ENCODE results near the gene FMNL1. TPM values are rescaled to one million over a fixed set of nuclear protein-coding genes. Genes with fewer than 3 reads are reported as not detected.

Gene FMNL1
- polyA plus RNA-seq, 2 donors, result 4.3 to 5.2 TPM

DNA sequence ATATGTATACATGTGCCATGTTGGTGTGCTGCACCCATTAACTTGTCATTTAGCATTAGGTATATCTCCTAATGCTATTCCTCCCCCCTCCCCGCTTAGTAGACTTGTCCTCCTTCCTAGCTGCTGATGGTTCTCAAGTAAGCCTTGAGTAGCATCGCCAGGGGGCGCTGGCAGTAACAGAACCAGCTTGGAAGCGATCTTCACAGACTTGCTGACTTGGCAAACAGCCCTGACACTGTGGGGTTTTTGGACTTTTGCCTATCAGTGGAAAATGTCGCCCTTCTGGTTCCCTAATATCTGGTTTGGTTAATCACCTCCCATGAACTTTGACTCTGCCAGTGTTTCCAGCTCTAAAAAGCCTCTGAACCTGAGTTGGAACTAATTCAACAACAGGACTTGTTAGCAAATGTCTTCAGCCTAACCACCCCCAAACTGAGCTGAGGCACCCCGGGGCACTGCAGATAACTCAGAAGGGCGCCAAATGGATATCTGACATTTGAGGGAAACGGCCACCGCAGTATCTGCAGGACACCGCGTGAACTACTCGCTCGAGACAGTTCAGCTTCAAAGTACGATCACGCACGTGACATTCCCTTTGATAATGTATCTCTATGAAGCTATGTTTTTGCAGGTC lies 55.6 kb downstream of the FMNL1 start:
- H3K27ac ChIP-seq (ENCODE audit: low read depth in 2 of 2, low read length in 1 of 2), result peak overlapping the region; percentile 40 to 71
- 18 to 34% methylated on average over 16 of the region's 16 CpGs for WGBS, 2 donors
- H3K4me1 ChIP-seq (ENCODE audit: control insufficient read depth in 2 of 2, insufficient read depth in 2 of 2, low read length in 1 of 2), result no peaks in the 10 kb centered on the region
- H3K27me3 ChIP-seq (ENCODE audit: control insufficient read depth in 1 of 2, insufficient read depth in 2 of 2, low read length in 2 of 2), result no peaks in the 10 kb centered on the region
- no peak overlapping the region for H3K4me3 ChIP-seq (ENCODE audit: low read depth in 1 of 2, low read length in 2 of 2)
- H3K9me3 ChIP-seq (ENCODE audit: control insufficient read depth in 2 of 2, insufficient read depth in 1 of 2, low read depth in 1 of 2, low read length in 1 of 2), result no peaks in the 10 kb centered on the region
- H3K36me3 ChIP-seq (ENCODE audit: control insufficient read depth in 2 of 2, insufficient read depth in 2 of 2, low read length in 1 of 2), result peaks cover 15 to 23% of the 10 kb centered on the region in 2 donors

DNA sequence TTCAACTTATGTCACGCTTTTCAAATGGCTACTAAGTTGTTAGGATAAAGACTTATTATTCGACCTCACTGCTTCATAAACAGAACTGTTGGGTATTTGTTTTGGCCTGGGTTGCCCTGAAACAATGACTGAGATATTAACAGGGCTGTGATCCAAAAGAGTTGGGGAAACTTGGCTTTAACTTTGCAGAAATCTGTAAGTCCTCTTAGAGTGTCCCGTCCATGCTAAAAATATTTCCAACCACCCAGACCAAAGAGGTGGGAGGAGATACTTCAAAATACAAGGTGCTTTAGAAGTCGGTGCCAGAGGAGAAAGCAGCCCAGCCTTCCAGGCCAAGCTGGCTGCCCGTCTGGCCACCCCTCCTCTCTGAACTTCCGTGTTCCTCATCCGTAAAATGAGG lies 56.3 kb downstream of the FMNL1 start:
- Histone ChIP-seq H3K4me3 (ENCODE audit: low read depth in 1 of 2, low read length in 2 of 2) (no peak overlapping the region), H3K36me3 (ENCODE audit: control insufficient read depth in 2 of 2, insufficient read depth in 2 of 2, low read length in 1 of 2) (peaks cover 14 to 27% of the 10 kb centered on the region in 2 donors), H3K9me3 (ENCODE audit: control insufficient read depth in 2 of 2, insufficient read depth in 1 of 2, low read depth in 1 of 2, low read length in 1 of 2) (no peaks in the 10 kb centered on the region), H3K27ac (ENCODE audit: low read depth in 2 of 2, low read length in 1 of 2) (peak overlapping the region; percentile 1 to 24), H3K27me3 (ENCODE audit: control insufficient read depth in 1 of 2, insufficient read depth in 2 of 2, low read length in 2 of 2) (no peaks in the 10 kb centered on the region), H3K4me1 (ENCODE audit: control insufficient read depth in 2 of 2, insufficient read depth in 2 of 2, low read length in 1 of 2) (peaks cover 0 to 2% of the 10 kb centered on the region in 2 donors)
- WGBS, 2 donors, result 19 to 35% methylated on average over 7 of the region's 7 CpGs

GRCh38 chr17:45279898-45280297 lies 58.2 kb downstream of the FMNL1 start:
- no peaks in the 10 kb centered on the region for H3K27me3 ChIP-seq (ENCODE audit: control insufficient read depth in 1 of 2, insufficient read depth in 2 of 2, low read length in 2 of 2)
- H3K36me3 ChIP-seq (ENCODE audit: control insufficient read depth in 2 of 2, insufficient read depth in 2 of 2, low read length in 1 of 2), result peaks cover 4 to 28% of the 10 kb centered on the region in 2 donors
- WGBS, 2 donors, result 66 to 75% methylated on average over 3 of the region's 3 CpGs
- no peaks in the 10 kb centered on the region for H3K9me3 ChIP-seq (ENCODE audit: control insufficient read depth in 2 of 2, insufficient read depth in 1 of 2, low read depth in 1 of 2, low read length in 1 of 2)
- no peak overlapping the region for H3K4me3 ChIP-seq (ENCODE audit: low read depth in 1 of 2, low read length in 2 of 2)
- peaks cover 0 to 10% of the 10 kb centered on the region in 2 donors for H3K4me1 ChIP-seq (ENCODE audit: control insufficient read depth in 2 of 2, insufficient read depth in 2 of 2, low read length in 1 of 2)
- H3K27ac ChIP-seq (ENCODE audit: low read depth in 2 of 2, low read length in 1 of 2), result no peak overlapping the region

DNA sequence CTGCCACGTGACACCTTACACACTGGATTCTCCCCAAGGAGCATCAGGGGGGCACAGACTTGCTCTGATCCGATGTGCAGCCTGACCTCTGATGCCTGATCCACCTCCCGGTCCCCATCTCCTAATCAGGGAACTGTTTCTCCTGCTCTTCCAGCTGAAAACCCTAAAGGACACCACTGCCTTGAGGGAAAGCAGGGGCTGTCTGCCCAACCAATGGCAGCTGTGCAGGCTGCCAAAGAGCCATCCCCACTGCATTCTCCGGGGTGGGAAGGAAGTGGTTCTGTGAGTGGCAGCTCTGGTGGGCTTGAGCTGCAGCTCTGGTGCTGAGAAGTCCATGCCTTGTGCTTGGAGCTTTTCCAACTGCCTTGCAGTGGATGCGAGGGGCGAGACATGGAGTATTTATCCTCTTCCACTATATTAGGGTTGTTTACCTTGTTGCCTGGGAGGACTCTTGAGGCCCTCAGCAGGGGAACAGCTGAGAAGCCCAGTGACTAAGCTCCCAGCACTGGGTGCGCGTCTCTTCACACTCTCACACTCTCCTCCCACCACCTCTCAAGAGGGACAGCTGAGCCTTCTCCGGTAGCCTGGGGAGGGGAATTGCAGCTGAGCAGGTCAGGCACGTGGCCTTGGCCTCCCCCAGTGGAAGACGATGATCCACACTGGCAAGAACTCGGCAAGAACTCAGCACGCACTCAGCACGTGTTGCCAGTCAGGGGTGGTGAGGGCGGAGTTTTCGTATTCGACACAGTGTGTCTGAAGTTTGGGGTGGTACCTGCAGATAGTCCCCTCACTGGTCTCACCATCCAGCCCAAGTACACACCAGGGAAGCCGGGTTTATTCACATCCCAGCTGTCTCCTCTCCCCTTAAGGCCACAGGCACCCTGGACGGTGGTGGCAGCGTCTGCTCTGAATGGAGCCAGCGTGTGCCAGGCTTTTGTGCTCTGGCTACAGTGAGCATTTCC lies 61.3 kb downstream of the FMNL1 start:
- WGBS, 2 donors, result 62% methylated on average over 21 of the region's 21 CpGs
- Histone ChIP-seq H3K27me3 (ENCODE audit: control insufficient read depth in 1 of 2, insufficient read depth in 2 of 2, low read length in 2 of 2) (no peaks in the 10 kb centered on the region), H3K4me3 (ENCODE audit: low read depth in 1 of 2, low read length in 2 of 2) (no peak overlapping the region), H3K36me3 (ENCODE audit: control insufficient read depth in 2 of 2, insufficient read depth in 2 of 2, low read length in 1 of 2) (peaks cover 4 to 48% of the 10 kb centered on the region in 2 donors), H3K9me3 (ENCODE audit: control insufficient read depth in 2 of 2, insufficient read depth in 1 of 2, low read depth in 1 of 2, low read length in 1 of 2) (no peaks in the 10 kb centered on the region), H3K27ac (ENCODE audit: low read depth in 2 of 2, low read length in 1 of 2) (peak overlapping the region; percentile 22 to 73), H3K4me1 (ENCODE audit: control insufficient read depth in 2 of 2, insufficient read depth in 2 of 2, low read length in 1 of 2) (peaks cover 0 to 16% of the 10 kb centered on the region in 2 donors)

GRCh38 chr17:45283711-45284110 lies 62.0 kb downstream of the FMNL1 start:
- H3K9me3 ChIP-seq (ENCODE audit: control insufficient read depth in 2 of 2, insufficient read depth in 1 of 2, low read depth in 1 of 2, low read length in 1 of 2), result no peaks in the 10 kb centered on the region
- H3K27me3 ChIP-seq (ENCODE audit: control insufficient read depth in 1 of 2, insufficient read depth in 2 of 2, low read length in 2 of 2), result no peaks in the 10 kb centered on the region
- 91 to 96% methylated on average over 9 to 10 of the region's 10 CpGs for WGBS, 2 donors
- H3K36me3 ChIP-seq (ENCODE audit: control insufficient read depth in 2 of 2, insufficient read depth in 2 of 2, low read length in 1 of 2), result peaks cover 4 to 49% of the 10 kb centered on the region in 2 donors
- peaks cover 0 to 20% of the 10 kb centered on the region in 2 donors for H3K4me1 ChIP-seq (ENCODE audit: control insufficient read depth in 2 of 2, insufficient read depth in 2 of 2, low read length in 1 of 2)
- no peak overlapping the region for H3K4me3 ChIP-seq (ENCODE audit: low read depth in 1 of 2, low read length in 2 of 2)
- H3K27ac ChIP-seq (ENCODE audit: low read depth in 2 of 2, low read length in 1 of 2), result peak overlapping the region in 1 of 2 donors; percentile 73

- 59 to 74% methylated on average over 21 of the region's 21 CpGs for WGBS, 2 donors
- H3K36me3 ChIP-seq (ENCODE audit: control insufficient read depth in 2 of 2, insufficient read depth in 2 of 2, low read length in 1 of 2), result peaks cover 4 to 51% of the 10 kb centered on the region in 2 donors
- no peaks in the 10 kb centered on the region for H3K9me3 ChIP-seq (ENCODE audit: control insufficient read depth in 2 of 2, insufficient read depth in 1 of 2, low read depth in 1 of 2, low read length in 1 of 2)
- no peaks in the 10 kb centered on the region for H3K27me3 ChIP-seq (ENCODE audit: control insufficient read depth in 1 of 2, insufficient read depth in 2 of 2, low read length in 2 of 2)
- peak overlapping the region in 1 of 2 donors; percentile 73 for H3K27ac ChIP-seq (ENCODE audit: low read depth in 2 of 2, low read length in 1 of 2)
- H3K4me3 ChIP-seq (ENCODE audit: low read depth in 1 of 2, low read length in 2 of 2), result no peak overlapping the region
- H3K4me1 ChIP-seq (ENCODE audit: control insufficient read depth in 2 of 2, insufficient read depth in 2 of 2, low read length in 1 of 2), result peaks cover 0 to 26% of the 10 kb centered on the region in 2 donors
These were observed 62.8 kb downstream of the FMNL1 start for GRCh38 chr17:45284176-45285140.

DNA sequence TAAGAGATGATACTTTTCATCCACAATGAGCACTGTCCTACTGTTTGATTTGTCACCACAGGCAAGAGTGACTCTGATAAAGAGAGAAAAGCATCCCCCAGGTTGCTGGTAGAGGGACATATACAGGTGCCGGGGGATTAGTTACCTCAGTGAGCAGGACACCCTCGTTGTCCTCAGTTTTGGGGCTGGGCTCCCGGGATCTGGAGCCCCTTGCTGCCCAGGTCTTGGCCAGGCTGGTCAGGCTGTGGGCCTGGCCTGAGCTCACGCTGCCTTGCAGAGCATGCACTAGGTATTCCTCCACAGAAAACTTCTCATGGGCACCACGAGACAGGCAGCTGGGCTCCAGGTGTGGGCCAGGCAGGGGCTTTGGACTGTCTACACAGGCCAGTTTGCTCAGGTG lies 64.6 kb downstream of the FMNL1 start:
- Histone ChIP-seq H3K36me3 (ENCODE audit: control insufficient read depth in 2 of 2, insufficient read depth in 2 of 2, low read length in 1 of 2) (peaks cover 4 to 46% of the 10 kb centered on the region in 2 donors), H3K9me3 (ENCODE audit: control insufficient read depth in 2 of 2, insufficient read depth in 1 of 2, low read depth in 1 of 2, low read length in 1 of 2) (no peaks in the 10 kb centered on the region), H3K27ac (ENCODE audit: low read depth in 2 of 2, low read length in 1 of 2) (no peak overlapping the region), H3K4me1 (ENCODE audit: control insufficient read depth in 2 of 2, insufficient read depth in 2 of 2, low read length in 1 of 2) (peaks cover 9 to 40% of the 10 kb centered on the region in 2 donors), H3K27me3 (ENCODE audit: control insufficient read depth in 1 of 2, insufficient read depth in 2 of 2, low read length in 2 of 2) (no peaks in the 10 kb centered on the region), H3K4me3 (ENCODE audit: low read depth in 1 of 2, low read length in 2 of 2) (no peak overlapping the region)
- 82 to 89% methylated on average over 5 of the region's 5 CpGs for WGBS, 2 donors

- WGBS, 2 donors, result 48 to 50% methylated on average over 10 of the region's 10 CpGs
- H3K27ac ChIP-seq (ENCODE audit: low read depth in 2 of 2, low read length in 1 of 2), result peak overlapping the region; percentile 47 to 70
- H3K4me3 ChIP-seq (ENCODE audit: low read depth in 1 of 2, low read length in 2 of 2), result no peak overlapping the region
- H3K9me3 ChIP-seq (ENCODE audit: control insufficient read depth in 2 of 2, insufficient read depth in 1 of 2, low read depth in 1 of 2, low read length in 1 of 2), result no peaks in the 10 kb centered on the region
- H3K4me1 ChIP-seq (ENCODE audit: control insufficient read depth in 2 of 2, insufficient read depth in 2 of 2, low read length in 1 of 2), result peaks cover 11 to 45% of the 10 kb centered on the region in 2 donors
- H3K27me3 ChIP-seq (ENCODE audit: control insufficient read depth in 1 of 2, insufficient read depth in 2 of 2, low read length in 2 of 2), result no peaks in the 10 kb centered on the region
- H3K36me3 ChIP-seq (ENCODE audit: control insufficient read depth in 2 of 2, insufficient read depth in 2 of 2, low read length in 1 of 2), result peaks cover 4 to 42% of the 10 kb centered on the region in 2 donors
These were observed 66.1 kb downstream of the FMNL1 start for GRCh38 chr17:45287526-45288500.
